ENCODE data around the gene FLYWCH1.

DNA sequence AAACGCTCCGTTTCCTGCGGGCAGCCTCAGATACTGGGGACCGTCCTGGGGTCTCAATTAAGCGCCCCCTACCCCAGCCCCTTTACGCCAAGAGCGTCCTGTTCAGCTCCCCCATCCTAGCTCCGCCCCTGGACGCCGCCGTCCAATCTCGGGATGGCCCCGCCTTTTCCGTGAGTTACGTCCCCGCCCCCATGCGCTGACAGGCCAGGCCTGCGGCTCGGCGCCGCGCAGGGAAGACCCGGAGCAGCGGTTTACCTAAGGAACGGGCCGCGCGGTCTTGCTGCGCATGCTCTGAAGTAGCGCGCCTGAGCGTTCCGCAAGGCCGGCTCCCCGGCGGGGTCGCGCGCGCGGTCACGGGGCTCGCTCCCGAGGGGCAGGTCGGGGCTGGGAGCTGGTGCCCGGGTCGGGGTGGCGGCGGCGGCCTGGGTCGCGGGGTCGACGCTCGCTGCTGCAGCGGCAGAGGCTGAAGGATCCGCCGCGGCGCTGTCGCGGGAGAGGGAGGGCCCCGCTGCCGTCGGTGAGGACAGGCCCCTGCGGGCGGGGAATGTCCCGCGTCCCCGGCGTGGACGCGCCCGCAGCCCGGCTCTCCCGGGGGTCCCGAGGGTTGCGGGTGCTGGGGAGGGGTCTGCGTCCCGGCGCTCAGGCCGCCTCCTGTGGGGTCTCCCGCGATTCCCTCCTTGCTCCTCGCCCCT, at the start of gene FLYWCH1:
- TF ChIP-seq NFIC (IDR thresholded peaks at IDR 0.05; ENCODE audit: low read depth, low read length): no peak
- no peak for TF ChIP-seq MEF2A (IDR thresholded peaks at IDR 0.05; ENCODE audit: insufficient read depth, low read depth, low read length)
- TF ChIP-seq JUND (IDR thresholded peaks at IDR 0.05; ENCODE audit: low read depth, low read length): no peak
- TF ChIP-seq EP300 (IDR thresholded peaks at IDR 0.05; ENCODE audit: borderline replicate concordance in 1 of 2, control insufficient read depth in 1 of 2, low read depth in 2 of 2, low read length in 2 of 2): no peak
- TF ChIP-seq EZH2 (IDR thresholded peaks at IDR 0.05; ENCODE audit: borderline replicate concordance, control insufficient read depth, low read depth, low read length): no peak
- TF ChIP-seq, protein P1, sequence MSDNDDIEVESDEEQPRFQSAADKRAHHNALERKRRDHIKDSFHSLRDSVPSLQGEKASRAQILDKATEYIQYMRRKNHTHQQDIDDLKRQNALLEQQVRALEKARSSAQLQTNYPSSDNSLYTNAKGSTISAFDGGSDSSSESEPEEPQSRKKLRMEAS (IDR thresholded peaks at IDR 0.05; ENCODE audit: low read depth, low read length): peak; percentile 42; the same call in 1 of the 2 replicates
- TF ChIP-seq, protein P2, sequence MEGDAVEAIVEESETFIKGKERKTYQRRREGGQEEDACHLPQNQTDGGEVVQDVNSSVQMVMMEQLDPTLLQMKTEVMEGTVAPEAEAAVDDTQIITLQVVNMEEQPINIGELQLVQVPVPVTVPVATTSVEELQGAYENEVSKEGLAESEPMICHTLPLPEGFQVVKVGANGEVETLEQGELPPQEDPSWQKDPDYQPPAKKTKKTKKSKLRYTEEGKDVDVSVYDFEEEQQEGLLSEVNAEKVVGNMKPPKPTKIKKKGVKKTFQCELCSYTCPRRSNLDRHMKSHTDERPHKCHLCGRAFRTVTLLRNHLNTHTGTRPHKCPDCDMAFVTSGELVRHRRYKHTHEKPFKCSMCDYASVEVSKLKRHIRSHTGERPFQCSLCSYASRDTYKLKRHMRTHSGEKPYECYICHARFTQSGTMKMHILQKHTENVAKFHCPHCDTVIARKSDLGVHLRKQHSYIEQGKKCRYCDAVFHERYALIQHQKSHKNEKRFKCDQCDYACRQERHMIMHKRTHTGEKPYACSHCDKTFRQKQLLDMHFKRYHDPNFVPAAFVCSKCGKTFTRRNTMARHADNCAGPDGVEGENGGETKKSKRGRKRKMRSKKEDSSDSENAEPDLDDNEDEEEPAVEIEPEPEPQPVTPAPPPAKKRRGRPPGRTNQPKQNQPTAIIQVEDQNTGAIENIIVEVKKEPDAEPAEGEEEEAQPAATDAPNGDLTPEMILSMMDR (IDR thresholded peaks at IDR 0.05 in 2 of 3, conservative IDR thresholded peaks at IDR 0.05 in 1 of 3; ENCODE audit: control insufficient read depth in 2 of 3, extremely low read depth in 1 of 3, insufficient read depth in 1 of 3, low read depth in 3 of 3, low read length in 3 of 3): no peak
- TF ChIP-seq, protein P3, sequence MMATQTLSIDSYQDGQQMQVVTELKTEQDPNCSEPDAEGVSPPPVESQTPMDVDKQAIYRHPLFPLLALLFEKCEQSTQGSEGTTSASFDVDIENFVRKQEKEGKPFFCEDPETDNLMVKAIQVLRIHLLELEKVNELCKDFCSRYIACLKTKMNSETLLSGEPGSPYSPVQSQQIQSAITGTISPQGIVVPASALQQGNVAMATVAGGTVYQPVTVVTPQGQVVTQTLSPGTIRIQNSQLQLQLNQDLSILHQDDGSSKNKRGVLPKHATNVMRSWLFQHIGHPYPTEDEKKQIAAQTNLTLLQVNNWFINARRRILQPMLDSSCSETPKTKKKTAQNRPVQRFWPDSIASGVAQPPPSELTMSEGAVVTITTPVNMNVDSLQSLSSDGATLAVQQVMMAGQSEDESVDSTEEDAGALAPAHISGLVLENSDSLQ (IDR thresholded peaks at IDR 0.05): peak; percentile 88
- peak; percentile 92 for TF ChIP-seq ZNF207 (IDR thresholded peaks at IDR 0.05; ENCODE audit: borderline replicate concordance)
- TF ChIP-seq ESRRA (IDR thresholded peaks at IDR 0.05; ENCODE audit: low read length): peak; percentile 60; the same call in 1 of the 2 replicates
